ENCODE results near the gene EIF4H.

EIF4H gene

DNA sequence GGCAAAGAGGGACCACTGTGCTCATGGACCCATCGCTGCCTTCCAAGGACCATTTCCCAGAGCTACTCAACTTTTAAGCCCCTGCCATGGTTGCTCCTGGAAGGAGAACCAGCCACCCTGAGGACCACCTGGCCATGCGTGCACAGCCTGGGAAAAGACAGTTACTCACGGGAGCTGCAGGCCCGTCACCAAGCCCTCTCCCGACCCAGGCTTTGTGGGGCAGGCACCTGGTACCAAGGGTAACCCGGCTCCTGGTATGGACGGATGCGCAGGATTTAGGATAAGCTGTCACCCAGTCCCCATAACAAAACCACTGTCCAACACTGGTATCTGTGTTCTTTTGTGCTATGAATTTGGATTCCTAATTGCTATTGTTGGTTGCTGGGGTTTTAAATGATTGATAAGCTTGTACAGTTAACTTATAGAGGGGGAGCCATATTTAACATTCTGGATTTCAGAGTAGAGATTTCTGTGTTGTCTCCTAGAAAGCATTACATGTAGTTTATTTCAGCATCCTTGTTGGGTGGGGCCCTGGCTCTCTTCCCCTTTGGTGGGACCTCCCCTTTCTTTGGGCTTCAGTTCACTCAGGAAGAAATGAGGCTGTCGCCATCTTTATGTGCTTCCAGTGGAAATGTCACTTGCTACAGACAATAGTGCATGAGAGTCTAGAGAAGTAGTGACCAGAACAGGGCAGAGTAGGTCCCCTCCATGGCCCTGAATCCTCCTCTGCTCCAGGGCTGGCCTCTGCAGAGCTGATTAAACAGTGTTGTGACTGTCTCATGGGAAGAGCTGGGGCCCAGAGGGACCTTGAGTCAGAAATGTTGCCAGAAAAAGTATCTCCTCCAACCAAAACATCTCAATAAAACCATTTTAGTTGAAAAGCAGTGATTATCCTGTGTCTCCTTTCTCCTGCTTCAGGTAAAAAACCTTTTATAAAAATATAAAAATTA, 55.1 kb downstream of the EIF4H start:
- no peak for DNase-seq

DNA sequence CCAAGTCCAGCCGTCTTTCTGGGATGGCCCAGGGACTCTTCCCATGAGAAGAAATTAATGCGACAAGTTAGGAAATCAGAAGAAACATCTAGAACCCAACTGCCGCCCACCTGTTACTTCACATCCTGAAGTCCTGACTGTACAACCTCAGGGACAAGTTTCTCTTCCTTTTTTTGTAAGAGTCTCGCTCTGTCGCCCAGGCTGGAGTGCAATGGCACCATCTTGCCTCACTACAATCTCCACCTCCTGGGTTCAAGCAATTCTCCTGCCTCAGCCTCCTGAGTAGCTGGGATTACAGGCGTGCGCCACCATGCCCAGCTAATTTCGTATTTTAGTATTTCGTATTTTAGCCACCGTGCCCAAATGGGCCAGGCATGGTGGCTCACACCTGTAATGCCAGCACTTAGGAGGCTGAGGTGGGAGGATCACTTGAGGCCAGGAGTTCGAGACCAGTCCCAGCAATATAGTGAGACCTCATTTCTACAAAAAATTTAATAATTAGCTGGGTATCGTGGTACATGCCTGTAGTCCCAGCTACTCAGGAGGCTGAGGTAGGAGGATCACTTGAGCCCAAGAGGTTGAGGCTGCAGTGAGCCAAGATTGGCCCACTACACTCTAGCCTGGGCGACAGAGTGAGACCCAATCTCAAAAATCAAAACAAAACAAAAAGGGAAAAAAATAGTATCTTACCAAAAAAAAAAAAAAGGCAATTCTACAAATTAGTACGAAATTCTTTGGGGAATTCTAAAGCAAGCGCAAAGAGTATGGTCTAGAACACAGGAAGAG, 56.5 kb downstream of the EIF4H start:
- DNase-seq, result no peak

DNA sequence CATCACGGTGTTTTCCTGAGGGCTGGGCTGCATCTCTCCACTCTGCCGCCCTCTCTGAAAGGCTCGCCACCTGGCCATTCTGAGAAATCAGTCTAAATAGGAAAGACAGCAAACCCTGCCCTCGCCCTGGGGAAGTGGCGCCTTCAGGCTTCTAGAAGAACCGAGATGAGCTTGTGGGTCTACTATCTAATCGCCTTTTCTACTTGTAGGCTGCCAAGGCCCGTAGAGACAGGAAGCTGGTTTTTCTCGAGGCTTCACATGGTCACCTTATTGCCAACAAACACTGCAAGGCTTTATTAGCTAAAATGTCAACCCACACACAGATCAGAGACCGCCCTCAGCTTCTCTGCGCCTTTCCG, 57.1 kb downstream of the EIF4H start:
- no peak for DNase-seq

DNA sequence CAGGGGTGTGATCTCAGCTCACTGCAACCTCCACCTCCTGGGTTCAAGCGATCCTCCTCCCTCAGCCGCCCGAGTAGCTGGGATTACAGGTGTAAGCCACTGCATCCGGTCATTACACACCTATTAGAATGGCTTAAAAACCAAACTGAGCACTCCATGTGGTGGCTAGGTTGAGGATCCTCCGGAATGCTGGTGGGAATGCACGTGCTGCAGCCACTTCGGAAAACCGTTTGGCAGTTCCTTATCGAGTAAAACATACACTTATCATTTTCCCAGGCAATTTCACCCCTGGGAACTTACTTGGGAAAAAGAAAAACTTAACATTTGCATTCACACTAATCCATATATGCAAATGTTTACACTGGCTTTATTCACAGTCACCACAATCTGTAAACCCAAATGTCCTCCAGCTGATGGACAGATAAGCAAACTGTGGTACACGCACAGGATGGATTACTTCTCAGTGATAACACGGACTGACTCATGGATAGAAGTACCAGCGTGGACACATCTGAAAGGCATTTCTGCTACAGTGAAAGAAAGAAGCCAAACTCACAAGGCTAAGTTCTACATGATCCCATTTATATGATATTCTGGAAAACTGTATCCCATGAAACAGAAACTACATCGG, 59.6 kb downstream of the EIF4H start:
- DNase-seq, result no peak

DNA sequence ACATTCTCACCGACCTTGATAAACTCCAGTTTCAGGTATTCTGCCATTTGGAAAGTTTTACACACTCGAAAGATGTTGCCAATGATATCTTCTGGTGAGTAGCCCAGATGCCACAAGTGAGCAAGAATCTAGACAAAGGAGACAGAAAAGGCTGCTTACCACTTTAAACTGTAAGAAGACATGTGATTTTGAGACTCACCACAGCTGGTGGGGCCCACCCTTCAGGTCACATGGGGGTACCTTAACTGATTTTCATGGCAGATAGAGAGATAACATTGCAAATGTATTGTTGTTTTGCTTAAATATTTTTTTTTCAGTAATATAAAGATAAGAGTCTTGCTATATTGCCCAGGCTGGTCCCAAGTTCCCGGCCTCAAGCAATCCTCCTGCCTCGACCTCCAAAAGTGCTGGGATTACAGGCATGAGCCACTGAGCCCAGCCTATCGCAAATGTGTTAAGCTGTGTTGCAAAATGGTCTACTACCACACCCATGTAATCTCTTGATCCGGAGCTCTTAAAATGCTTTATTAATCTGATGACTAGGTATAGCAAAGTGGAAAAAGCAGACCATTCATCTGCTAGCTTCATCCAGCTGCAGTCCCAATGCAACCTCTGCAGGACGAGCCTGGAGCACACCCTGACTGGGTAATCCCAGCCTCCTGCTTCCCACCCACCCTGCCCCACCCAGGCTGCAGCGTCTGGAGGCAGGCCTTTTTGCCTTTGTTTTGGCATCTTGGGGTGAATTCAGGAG, 61.5 kb downstream of the EIF4H start:
- no peak for DNase-seq

DNA sequence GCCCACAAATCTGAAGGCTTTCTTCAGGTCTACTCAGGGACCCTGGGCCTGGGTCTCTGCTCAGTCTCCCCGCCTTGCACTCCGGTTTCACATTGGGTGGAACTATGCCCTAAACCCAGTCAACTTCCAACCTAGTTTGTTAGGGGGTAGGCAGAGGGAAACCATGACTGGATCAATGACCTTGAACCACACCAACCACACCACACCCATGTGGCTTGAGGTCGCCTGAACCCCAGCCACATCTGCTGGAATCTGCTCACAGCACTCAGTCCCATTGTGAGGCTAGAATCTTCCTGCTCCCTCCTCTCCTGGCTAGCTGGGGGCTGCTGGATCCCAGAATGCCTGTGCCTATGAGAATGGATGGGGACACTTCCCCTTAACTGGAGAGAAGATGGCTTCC, 62.1 kb downstream of the EIF4H start:
- DNase-seq, result no peak

DNA sequence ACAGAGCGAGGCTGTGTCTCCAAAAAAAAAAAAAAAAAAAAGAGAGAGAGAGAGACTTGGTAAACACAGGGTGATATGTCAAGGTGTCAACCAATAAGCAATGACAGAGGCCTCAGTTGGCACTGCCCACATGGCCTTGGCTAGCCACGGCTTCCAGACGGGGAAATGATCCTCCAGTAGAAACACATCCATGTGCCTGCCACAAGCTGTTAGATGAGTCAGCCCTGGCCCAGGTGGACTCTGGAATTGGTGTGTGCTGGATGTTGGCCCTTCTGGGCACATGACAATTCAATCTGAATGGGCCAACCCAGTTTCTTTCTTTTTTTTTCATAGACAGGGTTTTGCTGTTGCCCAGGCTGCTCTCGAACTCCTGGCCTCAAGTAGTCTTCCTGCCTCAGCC, 66.3 kb downstream of the EIF4H start:
- DNase-seq, result no peak

DNA sequence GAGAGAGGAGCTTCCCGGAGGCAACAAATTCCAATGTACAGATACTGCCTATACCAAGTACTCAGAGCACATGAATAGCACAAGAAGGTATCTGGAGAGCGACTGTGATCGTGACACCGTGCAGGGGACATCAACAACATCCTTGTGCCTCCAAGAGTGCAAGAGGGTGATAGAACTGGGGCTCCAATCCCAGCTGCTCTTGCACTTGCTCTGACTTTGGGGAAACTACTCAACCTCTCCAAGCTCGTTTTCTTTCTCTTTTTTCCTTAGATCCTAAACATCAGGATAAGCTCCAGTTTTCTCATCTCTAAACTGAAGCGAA, 67.9 kb downstream of the EIF4H start:
- no peak for DNase-seq

DNA sequence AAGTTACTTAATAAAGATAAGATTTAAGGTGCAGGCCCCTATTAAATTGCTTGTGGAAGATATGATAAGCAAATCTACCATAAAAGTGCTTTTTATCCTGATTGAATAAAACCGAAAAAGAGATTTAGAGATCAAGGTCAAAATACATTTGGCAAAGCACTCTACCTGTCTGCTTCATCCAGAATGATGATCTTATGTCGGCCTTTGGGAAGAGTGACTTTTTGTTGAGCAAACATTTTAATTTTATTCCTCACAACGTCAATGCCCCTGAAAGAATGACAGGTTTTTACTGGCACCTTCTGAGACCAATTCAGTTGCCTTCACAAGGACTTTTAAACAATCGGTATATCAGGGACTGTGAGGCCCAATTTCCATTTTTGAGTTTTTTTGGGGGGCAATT, 72.3 kb downstream of the EIF4H start:
- no peak for DNase-seq
